ENCODE measurements around the gene PITPNC1.
"Not testable (repeated sequence)": the region's sequence is repeated elsewhere in the genome, so short reads cannot be mapped to it uniquely, and the experiment has no call there.

Gene PITPNC1

GRCh38 chr17:67491009-67491680, 114.1 kb downstream of the PITPNC1 start:
- no peak for DNase-seq

GRCh38 chr17:67491681-67492024, 114.6 kb downstream of the PITPNC1 start:
- no peak for DNase-seq

- no peak for DNase-seq
These were observed 115.2 kb downstream of the PITPNC1 start for GRCh38 chr17:67492251-67492740.

GRCh38 chr17:67492824-67493517, 115.9 kb downstream of the PITPNC1 start:
- DNase-seq = no peak

- no peak for DNase-seq
These were observed 116.7 kb downstream of the PITPNC1 start for GRCh38 chr17:67493812-67494211.

- not testable (repeated sequence) for DNase-seq
These were observed 118.5 kb downstream of the PITPNC1 start for GRCh38 chr17:67495534-67495933.

- DNase-seq = no peak
These were observed 119.2 kb downstream of the PITPNC1 start for GRCh38 chr17:67496286-67496685.

GRCh38 chr17:67499685-67500084, 122.6 kb downstream of the PITPNC1 start:
- DNase-seq = no peak

- DNase-seq = no peak
These were observed 123.2 kb downstream of the PITPNC1 start for GRCh38 chr17:67500261-67500660.

- no peak for DNase-seq
These were observed 123.7 kb downstream of the PITPNC1 start for GRCh38 chr17:67500677-67501300.

- no peak for DNase-seq
These were observed 125.1 kb downstream of the PITPNC1 start for GRCh38 chr17:67502151-67502550.

GRCh38 chr17:67503184-67503583, 126.1 kb downstream of the PITPNC1 start:
- DNase-seq = peak; percentile 36

- DNase-seq = no peak
These were observed 126.7 kb downstream of the PITPNC1 start for GRCh38 chr17:67503739-67504138.

- DNase-seq = no peak
These were observed 127.1 kb downstream of the PITPNC1 start for GRCh38 chr17:67504182-67504581.

- no peak for DNase-seq
These were observed 129.9 kb downstream of the PITPNC1 start for GRCh38 chr17:67506966-67507365.

- DNase-seq = no peak
These were observed 132.6 kb downstream of the PITPNC1 start for GRCh38 chr17:67509390-67510287.

GRCh38 chr17:67511012-67511411, 133.9 kb downstream of the PITPNC1 start:
- DNase-seq = no peak

GRCh38 chr17:67511804-67512203, 134.7 kb downstream of the PITPNC1 start:
- no peak for DNase-seq

- DNase-seq = no peak
These were observed 137.9 kb downstream of the PITPNC1 start for GRCh38 chr17:67514998-67515397.

- DNase-seq = no peak
These were observed 138.5 kb downstream of the PITPNC1 start for GRCh38 chr17:67515490-67516083.

GRCh38 chr17:67516571-67516970, 139.5 kb downstream of the PITPNC1 start:
- DNase-seq = not testable (repeated sequence)

- no peak for DNase-seq
These were observed 140.2 kb downstream of the PITPNC1 start for GRCh38 chr17:67517325-67517724.

GRCh38 chr17:67518876-67519275, 141.8 kb downstream of the PITPNC1 start:
- DNase-seq = no peak
